Measurements from ENCODE around the gene JUND. TPM values are rescaled to one million over a fixed set of nuclear protein-coding genes. Genes with fewer than 3 reads are reported as not detected.

The JUND gene
- polyA plus RNA-seq, 1 of the 3 experiments (the other 2 are of a cell fraction): 115 TPM

DNA sequence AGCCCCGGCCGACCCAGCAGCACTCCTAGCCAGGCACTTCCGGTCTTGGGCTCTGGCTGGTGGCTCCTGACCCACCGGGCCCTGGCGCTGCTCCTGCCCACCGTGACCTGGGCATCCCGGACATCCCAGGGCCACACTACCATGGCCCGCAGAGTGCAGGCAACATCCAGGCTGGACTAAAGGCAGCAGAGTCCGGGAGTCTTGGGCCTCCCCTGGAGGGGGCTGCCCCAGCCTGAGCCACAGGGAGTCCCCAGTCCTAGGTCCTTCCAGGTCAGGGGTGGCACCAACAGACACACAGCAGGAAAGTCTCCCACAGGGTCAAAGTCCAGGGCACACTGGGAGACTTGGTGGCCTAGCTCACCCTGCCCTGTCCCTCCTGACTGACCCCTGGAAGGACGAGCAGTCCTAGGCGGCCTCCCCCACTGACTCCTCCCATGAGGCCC, 30.7 kb upstream of the JUND start:
- H3K36me3 ChIP-seq (replicated peaks in 1 of 2; ENCODE audit: control insufficient read depth in 1 of 2, insufficient read depth in 2 of 2, low read length in 1 of 2): peaks cover 10 to 41% of the 10 kb centered on the region in 2 experiments
- POLR2A ChIA-PET: no interaction called here
- H3K79me2 ChIP-seq (ENCODE audit: insufficient read depth): no peaks in the 10 kb centered on the region; the same call in 1 of the 2 replicates
- H4K20me1 ChIP-seq (ENCODE audit: insufficient read depth): no peaks in the 10 kb centered on the region
- no peaks in the 10 kb centered on the region for H3K9me2 ChIP-seq
- CTCF ChIA-PET: interaction anchor here (1.5 to 9.7 kb wide), 2 partner anchors 10 to 32 kb away, joined by 6 to 103 read pairs; partner anchors contain the start of genes JUND and LSM4
- 94% methylated on average over 8 of the region's 11 CpGs for WGBS (ENCODE audit: low lambda C conversion rate)
- no peak for DNase-seq
- no peak overlapping the region for H3K27ac ChIP-seq (ENCODE audit: low read depth in 2 of 2, low read length in 1 of 2)
- peaks cover 6% of the 10 kb centered on the region for H3F3A ChIP-seq (replicated peaks; ENCODE audit: insufficient read depth)
- no peaks in the 10 kb centered on the region for H3K4me1 ChIP-seq (ENCODE audit: control insufficient read depth in 1 of 2, insufficient read depth in 2 of 2, low read depth in 1 of 2, low read length in 1 of 2)
- H3K4me3 ChIP-seq (ENCODE audit: low read depth in 2 of 2, low read length in 1 of 2): no peak overlapping the region
- no peaks in the 10 kb centered on the region for H3K9me3 ChIP-seq
- H3K4me2 ChIP-seq: no peak overlapping the region
- no peaks in the 10 kb centered on the region for H3K27me3 ChIP-seq (ENCODE audit: insufficient read depth)
- H2AFZ ChIP-seq (ENCODE audit: low read depth): no peak overlapping the region
- TF ChIP-seq FOXJ3 (CRISPR knock-in tag; IDR thresholded peaks at IDR 0.05): no peak
- TF ChIP-seq, protein P1, sequence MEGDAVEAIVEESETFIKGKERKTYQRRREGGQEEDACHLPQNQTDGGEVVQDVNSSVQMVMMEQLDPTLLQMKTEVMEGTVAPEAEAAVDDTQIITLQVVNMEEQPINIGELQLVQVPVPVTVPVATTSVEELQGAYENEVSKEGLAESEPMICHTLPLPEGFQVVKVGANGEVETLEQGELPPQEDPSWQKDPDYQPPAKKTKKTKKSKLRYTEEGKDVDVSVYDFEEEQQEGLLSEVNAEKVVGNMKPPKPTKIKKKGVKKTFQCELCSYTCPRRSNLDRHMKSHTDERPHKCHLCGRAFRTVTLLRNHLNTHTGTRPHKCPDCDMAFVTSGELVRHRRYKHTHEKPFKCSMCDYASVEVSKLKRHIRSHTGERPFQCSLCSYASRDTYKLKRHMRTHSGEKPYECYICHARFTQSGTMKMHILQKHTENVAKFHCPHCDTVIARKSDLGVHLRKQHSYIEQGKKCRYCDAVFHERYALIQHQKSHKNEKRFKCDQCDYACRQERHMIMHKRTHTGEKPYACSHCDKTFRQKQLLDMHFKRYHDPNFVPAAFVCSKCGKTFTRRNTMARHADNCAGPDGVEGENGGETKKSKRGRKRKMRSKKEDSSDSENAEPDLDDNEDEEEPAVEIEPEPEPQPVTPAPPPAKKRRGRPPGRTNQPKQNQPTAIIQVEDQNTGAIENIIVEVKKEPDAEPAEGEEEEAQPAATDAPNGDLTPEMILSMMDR (IDR thresholded peaks at IDR 0.05): no peak
- TF ChIP-seq RFX5 (IDR thresholded peaks at IDR 0.05; ENCODE audit: low read length): no peak
- no peak for TF ChIP-seq TAF1 (IDR thresholded peaks at IDR 0.05; ENCODE audit: borderline replicate concordance, low read depth, low read length)
- TF ChIP-seq GATA2 (CRISPR knock-in tag; IDR thresholded peaks at IDR 0.05): no peak
- TF ChIP-seq RXRA (IDR thresholded peaks at IDR 0.05; ENCODE audit: borderline replicate concordance, low read depth): no peak
- no peak for TF ChIP-seq IRF3 (IDR thresholded peaks at IDR 0.05; ENCODE audit: low read depth, low read length)
- no peak for TF ChIP-seq USF1 (IDR thresholded peaks at IDR 0.05; ENCODE audit: borderline replicate concordance, low read depth)
- TF ChIP-seq, protein P2, sequence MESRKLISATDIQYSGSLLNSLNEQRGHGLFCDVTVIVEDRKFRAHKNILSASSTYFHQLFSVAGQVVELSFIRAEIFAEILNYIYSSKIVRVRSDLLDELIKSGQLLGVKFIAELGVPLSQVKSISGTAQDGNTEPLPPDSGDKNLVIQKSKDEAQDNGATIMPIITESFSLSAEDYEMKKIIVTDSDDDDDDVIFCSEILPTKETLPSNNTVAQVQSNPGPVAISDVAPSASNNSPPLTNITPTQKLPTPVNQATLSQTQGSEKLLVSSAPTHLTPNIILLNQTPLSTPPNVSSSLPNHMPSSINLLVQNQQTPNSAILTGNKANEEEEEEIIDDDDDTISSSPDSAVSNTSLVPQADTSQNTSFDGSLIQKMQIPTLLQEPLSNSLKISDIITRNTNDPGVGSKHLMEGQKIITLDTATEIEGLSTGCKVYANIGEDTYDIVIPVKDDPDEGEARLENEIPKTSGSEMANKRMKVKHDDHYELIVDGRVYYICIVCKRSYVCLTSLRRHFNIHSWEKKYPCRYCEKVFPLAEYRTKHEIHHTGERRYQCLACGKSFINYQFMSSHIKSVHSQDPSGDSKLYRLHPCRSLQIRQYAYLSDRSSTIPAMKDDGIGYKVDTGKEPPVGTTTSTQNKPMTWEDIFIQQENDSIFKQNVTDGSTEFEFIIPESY (IDR thresholded peaks at IDR 0.05; ENCODE audit: borderline replicate concordance, low read depth): no peak
- TF ChIP-seq, protein P3, sequence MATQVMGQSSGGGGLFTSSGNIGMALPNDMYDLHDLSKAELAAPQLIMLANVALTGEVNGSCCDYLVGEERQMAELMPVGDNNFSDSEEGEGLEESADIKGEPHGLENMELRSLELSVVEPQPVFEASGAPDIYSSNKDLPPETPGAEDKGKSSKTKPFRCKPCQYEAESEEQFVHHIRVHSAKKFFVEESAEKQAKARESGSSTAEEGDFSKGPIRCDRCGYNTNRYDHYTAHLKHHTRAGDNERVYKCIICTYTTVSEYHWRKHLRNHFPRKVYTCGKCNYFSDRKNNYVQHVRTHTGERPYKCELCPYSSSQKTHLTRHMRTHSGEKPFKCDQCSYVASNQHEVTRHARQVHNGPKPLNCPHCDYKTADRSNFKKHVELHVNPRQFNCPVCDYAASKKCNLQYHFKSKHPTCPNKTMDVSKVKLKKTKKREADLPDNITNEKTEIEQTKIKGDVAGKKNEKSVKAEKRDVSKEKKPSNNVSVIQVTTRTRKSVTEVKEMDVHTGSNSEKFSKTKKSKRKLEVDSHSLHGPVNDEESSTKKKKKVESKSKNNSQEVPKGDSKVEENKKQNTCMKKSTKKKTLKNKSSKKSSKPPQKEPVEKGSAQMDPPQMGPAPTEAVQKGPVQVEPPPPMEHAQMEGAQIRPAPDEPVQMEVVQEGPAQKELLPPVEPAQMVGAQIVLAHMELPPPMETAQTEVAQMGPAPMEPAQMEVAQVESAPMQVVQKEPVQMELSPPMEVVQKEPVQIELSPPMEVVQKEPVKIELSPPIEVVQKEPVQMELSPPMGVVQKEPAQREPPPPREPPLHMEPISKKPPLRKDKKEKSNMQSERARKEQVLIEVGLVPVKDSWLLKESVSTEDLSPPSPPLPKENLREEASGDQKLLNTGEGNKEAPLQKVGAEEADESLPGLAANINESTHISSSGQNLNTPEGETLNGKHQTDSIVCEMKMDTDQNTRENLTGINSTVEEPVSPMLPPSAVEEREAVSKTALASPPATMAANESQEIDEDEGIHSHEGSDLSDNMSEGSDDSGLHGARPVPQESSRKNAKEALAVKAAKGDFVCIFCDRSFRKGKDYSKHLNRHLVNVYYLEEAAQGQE (IDR thresholded peaks at IDR 0.05; ENCODE audit: low read depth, low read length): no peak
- no peak overlapping the region for H3K9ac ChIP-seq
